OCI-LY3 (cell line): ENCODE data around the gene UBQLN4.

Experiments used
- EZH2phosphoT487 ChIP-seq: fragments of 200-600 bp; shearing (Covaris generic); IDR thresholded peaks from 2 replicates; pipeline ENCODE4 v1.6.1; 2018; ENCODE audit warnings: antibody characterized with exemption, mixed run types, low read depth
- TF ChIP-seq, protein P1 (sequence below): fragments of 200-600, 300-600 bp; sonication (generic); IDR thresholded peaks from 2 replicates; pipeline ENCODE4 v1.5.1; 2014; ENCODE audit warnings: antibody characterized with exemption, low read length, low read depth

DNA sequence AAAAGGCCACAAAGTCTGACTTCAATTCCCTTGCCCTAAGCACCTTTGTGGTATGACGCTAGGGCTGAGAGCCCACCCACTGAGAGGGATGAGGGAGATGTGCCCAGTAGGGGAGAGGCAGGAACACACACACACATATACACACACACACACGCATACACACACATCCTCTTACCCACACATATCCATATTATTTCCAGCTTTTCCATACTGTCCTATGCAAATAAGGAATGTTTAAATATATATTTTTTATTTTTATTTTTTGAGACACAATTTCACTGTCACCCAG, 10.3 kb upstream of the UBQLN4 start:
- no peak for TF ChIP-seq EZH2phosphoT487
- TF ChIP-seq, protein P1, sequence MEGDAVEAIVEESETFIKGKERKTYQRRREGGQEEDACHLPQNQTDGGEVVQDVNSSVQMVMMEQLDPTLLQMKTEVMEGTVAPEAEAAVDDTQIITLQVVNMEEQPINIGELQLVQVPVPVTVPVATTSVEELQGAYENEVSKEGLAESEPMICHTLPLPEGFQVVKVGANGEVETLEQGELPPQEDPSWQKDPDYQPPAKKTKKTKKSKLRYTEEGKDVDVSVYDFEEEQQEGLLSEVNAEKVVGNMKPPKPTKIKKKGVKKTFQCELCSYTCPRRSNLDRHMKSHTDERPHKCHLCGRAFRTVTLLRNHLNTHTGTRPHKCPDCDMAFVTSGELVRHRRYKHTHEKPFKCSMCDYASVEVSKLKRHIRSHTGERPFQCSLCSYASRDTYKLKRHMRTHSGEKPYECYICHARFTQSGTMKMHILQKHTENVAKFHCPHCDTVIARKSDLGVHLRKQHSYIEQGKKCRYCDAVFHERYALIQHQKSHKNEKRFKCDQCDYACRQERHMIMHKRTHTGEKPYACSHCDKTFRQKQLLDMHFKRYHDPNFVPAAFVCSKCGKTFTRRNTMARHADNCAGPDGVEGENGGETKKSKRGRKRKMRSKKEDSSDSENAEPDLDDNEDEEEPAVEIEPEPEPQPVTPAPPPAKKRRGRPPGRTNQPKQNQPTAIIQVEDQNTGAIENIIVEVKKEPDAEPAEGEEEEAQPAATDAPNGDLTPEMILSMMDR = no peak
